SJSA1 (cell line): Measurements from ENCODE around the gene MTTP. TPM values are rescaled to one million over a fixed set of nuclear protein-coding genes. Genes with fewer than 3 reads are reported as not detected.
A peak's percentile ranks its signal among the peaks of the same experiment; 100 is the strongest.

ENCODE experiments used
- DNase-seq, 2 experiments: peaks; one replicate each; pipeline ENCODE4 v3.0.0-alpha.2; 2015 to 2020; ENCODE audit warnings: low spot score in 2 of 2, low read depth in 1 of 2
- H3K27ac ChIP-seq: fragments of 250-450 bp; sonication (Bioruptor Pico); 2 replicates; pipeline ENCODE4 v1.5.1; 2020; ENCODE audit warnings: mild to moderate bottlenecking, moderate library complexity
- H3K27me3 ChIP-seq: fragments of 250-450 bp; sonication (Bioruptor Pico); replicated peaks from 2 replicates; pipeline ENCODE4 v1.5.1; 2020; ENCODE audit warnings: mild to moderate bottlenecking, moderate library complexity
- H3K36me3 ChIP-seq: fragments of 250-450 bp; sonication (Bioruptor Pico); 2 replicates; pipeline ENCODE4 v1.5.1; 2020; ENCODE audit warnings: mild to moderate bottlenecking
- H3K4me1 ChIP-seq: fragments of 250-450 bp; sonication (Bioruptor Pico); replicated peaks from 2 replicates; pipeline ENCODE4 v1.6.1; 2021; ENCODE audit warnings: mild to moderate bottlenecking
- H3K4me3 ChIP-seq: fragments of 250-450 bp; sonication (Bioruptor Pico); 2 replicates; pipeline ENCODE4 v1.5.1; 2020; ENCODE audit warnings: mild to moderate bottlenecking
- H3K9me3 ChIP-seq: fragments of 250-450 bp; sonication (Bioruptor Pico); replicated peaks from 2 replicates; pipeline ENCODE4 v1.5.1; 2020; ENCODE audit warnings: mild to moderate bottlenecking
- total RNA-seq: library from RNA; depleted of rRNA; stranded (reverse); fragments of >200 nt; shearing (Covaris generic); gene quantifications from 2 replicates; pipeline ENCODE4 v1.2.3, GENCODE V29; 2014

Gene MTTP
- total RNA-seq, 1 experiment from 2014 or later = 0.11 TPM

GRCh38 chr4:99653916-99654315, 79.3 kb downstream of the MTTP start:
- H3K4me3 ChIP-seq = no peak overlapping the region
- no peak overlapping the region for H3K27ac ChIP-seq
- H3K27me3 ChIP-seq = no peaks in the 10 kb centered on the region
- peaks cover 24% of the 10 kb centered on the region for H3K4me1 ChIP-seq
- no peaks in the 10 kb centered on the region for H3K36me3 ChIP-seq
- no peak for DNase-seq
- H3K9me3 ChIP-seq = no peaks in the 10 kb centered on the region

- Histone ChIP-seq H3K9me3 (no peaks in the 10 kb centered on the region), H3K4me3 (no peak overlapping the region), H3K4me1 (peaks cover 24% of the 10 kb centered on the region), H3K27me3 (no peaks in the 10 kb centered on the region), H3K36me3 (no peaks in the 10 kb centered on the region), H3K27ac (no peak overlapping the region)
- DNase-seq = peak in 1 of 2 experiments; percentile 48
Observed at GRCh38 chr4:99654361-99654761, 79.7 kb downstream of the MTTP start.

GRCh38 chr4:99655308-99656081, 80.9 kb downstream of the MTTP start:
- Histone ChIP-seq H3K4me1 (peaks cover 24% of the 10 kb centered on the region), H3K36me3 (no peaks in the 10 kb centered on the region), H3K27ac (peak overlapping the region; percentile 6; the same call in 1 of the 2 replicates), H3K9me3 (no peaks in the 10 kb centered on the region), H3K4me3 (no peak overlapping the region), H3K27me3 (no peaks in the 10 kb centered on the region)
- DNase-seq = peak; percentile 66 to 67

DNA sequence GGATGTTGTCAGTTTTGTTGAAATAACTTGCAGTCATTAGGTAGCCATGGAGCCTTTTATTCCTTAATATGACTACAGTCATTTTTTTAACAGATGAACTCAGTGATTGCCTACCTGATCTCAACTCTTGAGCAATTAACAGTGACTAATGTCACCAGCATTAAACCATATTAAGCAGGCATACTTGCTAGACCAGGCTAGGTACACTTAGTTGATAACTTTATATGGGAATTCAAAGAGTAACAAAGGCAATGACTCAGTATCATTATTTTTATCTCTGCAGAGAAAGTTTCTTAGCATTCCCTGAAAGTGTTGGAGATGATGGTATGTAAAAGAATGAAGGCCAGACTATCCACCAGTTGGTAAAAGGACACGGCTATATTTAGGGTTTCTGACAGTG, 83.2 kb downstream of the MTTP start, which contains the start of gene C4orf54:
TSS of gene C4orf54 (minus strand) at position 31 of the 400 bp plus-strand sequence. CDS start 3,180 bp downstream, outside the sequence.
- DNase-seq = peak in 1 of 2 experiments; percentile 3

DNA sequence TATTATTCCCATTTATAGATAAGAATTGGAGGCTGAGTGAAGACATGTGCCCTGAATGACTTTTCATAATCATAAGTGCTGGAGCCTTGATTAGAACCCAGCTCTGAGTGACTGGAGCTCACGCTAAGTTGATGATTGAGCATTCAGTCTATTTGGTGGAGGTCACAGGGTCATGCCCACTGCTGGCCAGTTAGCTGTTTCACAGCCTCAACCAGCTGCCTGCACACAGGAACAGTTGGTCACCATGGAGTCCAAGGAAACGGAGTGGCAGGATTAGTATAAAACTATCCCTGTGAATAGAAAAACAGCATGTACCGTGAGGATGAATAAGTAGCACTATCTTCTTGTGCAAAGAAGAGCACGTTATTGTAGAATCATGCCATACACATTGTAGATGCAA, 84.0 kb downstream of the MTTP start:
- Histone ChIP-seq H3K27me3 (no peaks in the 10 kb centered on the region), H3K36me3 (no peaks in the 10 kb centered on the region)
- no peak for DNase-seq

More for the DNA sequence above, 83.2 kb downstream of the MTTP start, which contains the start of gene C4orf54:
- Histone ChIP-seq H3K36me3 (no peaks in the 10 kb centered on the region), H3K27ac (no peak within 1 kb of the TSS), H3K4me1 (peaks cover 24% of the 10 kb centered on the region), H3K9me3 (no peaks in the 10 kb centered on the region), H3K27me3 (no peaks in the 10 kb centered on the region), H3K4me3 (no peak within 1 kb of the TSS)

GRCh38 chr4:99661907-99662306, 87.3 kb downstream of the MTTP start:
- DNase-seq = no peak
- no peak overlapping the region for H3K27ac ChIP-seq
- H3K4me1 ChIP-seq = 0 out of 2 replicates have a peak, but pooled peaks cover 6% of the 10 kb centered on the region

More for the DNA sequence above, 84.0 kb downstream of the MTTP start:
- no peaks in the 10 kb centered on the region for H3K9me3 ChIP-seq
- peaks cover 24% of the 10 kb centered on the region for H3K4me1 ChIP-seq
- H3K27ac ChIP-seq = no peak overlapping the region
- H3K4me3 ChIP-seq = no peak overlapping the region

GRCh38 chr4:99664716-99665115, 90.1 kb downstream of the MTTP start:
- Histone ChIP-seq H3K36me3 (no peaks in the 10 kb centered on the region), H3K27ac (no peak overlapping the region), H3K4me1 (no peaks in the 10 kb centered on the region), H3K9me3 (no peaks in the 10 kb centered on the region), H3K4me3 (no peak overlapping the region), H3K27me3 (no peaks in the 10 kb centered on the region)
- no peak for DNase-seq

More at GRCh38 chr4:99661907-99662306, 87.3 kb downstream of the MTTP start:
- H3K4me3 ChIP-seq = no peak overlapping the region
- H3K9me3 ChIP-seq = no peaks in the 10 kb centered on the region
- H3K27me3 ChIP-seq = no peaks in the 10 kb centered on the region
- no peaks in the 10 kb centered on the region for H3K36me3 ChIP-seq

DNA sequence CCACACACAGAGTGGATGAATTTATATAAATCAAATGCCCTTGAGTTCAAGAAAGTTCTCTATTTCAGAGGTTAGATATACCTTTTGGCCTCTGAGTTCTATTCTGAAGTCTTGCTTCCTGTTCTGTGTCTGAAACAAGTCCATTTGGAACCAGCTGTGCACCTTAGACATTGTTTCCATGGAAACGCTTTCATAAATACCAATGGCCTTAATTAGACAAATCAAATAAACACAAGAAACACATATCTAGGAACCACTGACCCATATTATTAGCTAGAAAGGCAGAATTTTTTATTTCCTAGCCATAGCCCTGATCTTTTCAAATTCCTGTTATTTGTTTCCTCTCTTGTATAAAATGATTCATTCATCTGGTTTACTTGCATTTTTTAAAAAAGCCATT, 91.4 kb downstream of the MTTP start:
- no peak for DNase-seq
- Histone ChIP-seq H3K4me1 (no peaks in the 10 kb centered on the region), H3K9me3 (no peaks in the 10 kb centered on the region), H3K4me3 (no peak overlapping the region), H3K36me3 (no peaks in the 10 kb centered on the region), H3K27ac (no peak overlapping the region), H3K27me3 (no peaks in the 10 kb centered on the region)

DNA sequence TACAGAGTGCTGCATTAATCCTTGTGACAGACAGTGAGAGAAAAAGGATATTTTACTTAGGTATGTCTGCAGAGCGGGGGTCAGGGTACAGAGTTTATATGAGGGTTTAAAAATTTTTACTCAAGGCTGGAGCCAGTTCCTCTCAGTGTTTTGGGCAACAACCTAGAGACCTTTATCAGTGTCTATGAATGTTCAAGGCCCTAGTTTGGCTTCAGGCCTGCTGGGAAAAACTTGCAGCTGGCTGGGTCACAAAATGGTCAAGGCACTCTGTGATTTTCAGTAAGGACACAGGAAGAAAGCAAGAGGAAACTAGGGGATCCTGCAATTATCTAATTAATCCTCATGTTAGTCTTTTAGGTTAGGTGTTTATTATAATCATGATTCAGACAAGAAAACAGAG, 93.8 kb downstream of the MTTP start:
- H3K4me3 ChIP-seq = no peak overlapping the region
- DNase-seq = no peak
- H3K4me1 ChIP-seq = no peaks in the 10 kb centered on the region

GRCh38 chr4:99669084-99669483, 94.5 kb downstream of the MTTP start:
- H3K4me1 ChIP-seq = no peaks in the 10 kb centered on the region
- H3K27me3 ChIP-seq = no peaks in the 10 kb centered on the region
- 0 out of 2 replicates have a peak, but pooled peaks cover 2% of the 10 kb centered on the region for H3K9me3 ChIP-seq
- no peaks in the 10 kb centered on the region for H3K36me3 ChIP-seq
- no peak overlapping the region for H3K27ac ChIP-seq
- no peak for DNase-seq
- H3K4me3 ChIP-seq = no peak overlapping the region

More for the DNA sequence above, 93.8 kb downstream of the MTTP start:
- 0 out of 2 replicates have a peak, but pooled peaks cover 2% of the 10 kb centered on the region for H3K9me3 ChIP-seq
- H3K27me3 ChIP-seq = no peaks in the 10 kb centered on the region
- H3K27ac ChIP-seq = no peak overlapping the region
- no peaks in the 10 kb centered on the region for H3K36me3 ChIP-seq

- H3K4me3 ChIP-seq = no peak overlapping the region
- no peaks in the 10 kb centered on the region for H3K36me3 ChIP-seq
- H3K27me3 ChIP-seq = no peaks in the 10 kb centered on the region
- DNase-seq = no peak
- H3K9me3 ChIP-seq = 0 out of 2 replicates have a peak, but pooled peaks cover 2% of the 10 kb centered on the region
- H3K4me1 ChIP-seq = no peaks in the 10 kb centered on the region
- H3K27ac ChIP-seq = no peak overlapping the region
Observed at GRCh38 chr4:99670409-99671073, 95.9 kb downstream of the MTTP start.
